ENCODE measurements around the gene ACTR6.
"Not testable (repeated sequence)": the region's sequence is repeated elsewhere in the genome, so short reads cannot be mapped to it uniquely, and the experiment has no call there.

The ACTR6 gene

GRCh38 chr12:100184549-100185145 lies 16.0 kb upstream of the ACTR6 start:
- H3K9me3 ChIP-seq (ENCODE audit: control insufficient read depth in 2 of 2, low read length in 2 of 2): no peaks in the 10 kb centered on the region
- H3K4me1 ChIP-seq (ENCODE audit: control insufficient read depth, insufficient read depth, low read length): peaks cover 18% of the 10 kb centered on the region
- peak overlapping the region in 1 of 2 donors; percentile 64 for H3K9ac ChIP-seq (ENCODE audit: low read length in 2 of 2)
- peak overlapping the region; percentile 58 for H3K4me3 ChIP-seq (ENCODE audit: low read length in 2 of 2)
- no peaks in the 10 kb centered on the region for H3K27me3 ChIP-seq (ENCODE audit: control insufficient read depth in 1 of 2, insufficient read depth in 2 of 2, low read length in 2 of 2)
- peak overlapping the region; percentile 86 for H3K27ac ChIP-seq (ENCODE audit: low read length)
- no peaks in the 10 kb centered on the region for H3K36me3 ChIP-seq (ENCODE audit: control insufficient read depth in 2 of 2, insufficient read depth in 2 of 2, low read length in 2 of 2)

- peak overlapping the region; percentile 64 for H3K9ac ChIP-seq (ENCODE audit: low read length in 2 of 2)
- H3K27ac ChIP-seq (ENCODE audit: low read length): peak overlapping the region; percentile 86
- H3K9me3 ChIP-seq (ENCODE audit: control insufficient read depth in 2 of 2, low read length in 2 of 2): no peaks in the 10 kb centered on the region
- no peaks in the 10 kb centered on the region for H3K27me3 ChIP-seq (ENCODE audit: control insufficient read depth in 1 of 2, insufficient read depth in 2 of 2, low read length in 2 of 2)
- H3K4me1 ChIP-seq (ENCODE audit: control insufficient read depth, insufficient read depth, low read length): peaks cover 18% of the 10 kb centered on the region
- peak overlapping the region; percentile 58 for H3K4me3 ChIP-seq (ENCODE audit: low read length in 2 of 2)
- H3K36me3 ChIP-seq (ENCODE audit: control insufficient read depth in 2 of 2, insufficient read depth in 2 of 2, low read length in 2 of 2): no peaks in the 10 kb centered on the region
These were observed 15.2 kb upstream of the ACTR6 start for GRCh38 chr12:100185361-100185894.

GRCh38 chr12:100186071-100186470 lies 14.5 kb upstream of the ACTR6 start:
- Histone ChIP-seq H3K27ac (ENCODE audit: low read length) (peak overlapping the region; percentile 86), H3K9ac (ENCODE audit: low read length in 2 of 2) (peak overlapping the region; percentile 47 to 64), H3K27me3 (ENCODE audit: control insufficient read depth in 1 of 2, insufficient read depth in 2 of 2, low read length in 2 of 2) (no peaks in the 10 kb centered on the region), H3K4me1 (ENCODE audit: control insufficient read depth, insufficient read depth, low read length) (peaks cover 18% of the 10 kb centered on the region), H3K36me3 (ENCODE audit: control insufficient read depth in 2 of 2, insufficient read depth in 2 of 2, low read length in 2 of 2) (no peaks in the 10 kb centered on the region), H3K9me3 (ENCODE audit: control insufficient read depth in 2 of 2, low read length in 2 of 2) (no peaks in the 10 kb centered on the region), H3K4me3 (ENCODE audit: low read length in 2 of 2) (peak overlapping the region; percentile 35 to 58)

- no peaks in the 10 kb centered on the region for H3K9me3 ChIP-seq (ENCODE audit: control insufficient read depth in 2 of 2, low read length in 2 of 2)
- H3K27ac ChIP-seq (ENCODE audit: low read length): peak overlapping the region; percentile 55
- H3K9ac ChIP-seq (ENCODE audit: low read length in 2 of 2): no peak overlapping the region
- peaks cover 18% of the 10 kb centered on the region for H3K4me1 ChIP-seq (ENCODE audit: control insufficient read depth, insufficient read depth, low read length)
- no peaks in the 10 kb centered on the region for H3K27me3 ChIP-seq (ENCODE audit: control insufficient read depth in 1 of 2, insufficient read depth in 2 of 2, low read length in 2 of 2)
- H3K36me3 ChIP-seq (ENCODE audit: control insufficient read depth in 2 of 2, insufficient read depth in 2 of 2, low read length in 2 of 2): no peaks in the 10 kb centered on the region
- no peak overlapping the region for H3K4me3 ChIP-seq (ENCODE audit: low read length in 2 of 2)
These were observed 13.5 kb upstream of the ACTR6 start for GRCh38 chr12:100187068-100187467.

GRCh38 chr12:100187857-100188519 lies 12.6 kb upstream of the ACTR6 start:
- Histone ChIP-seq H3K4me1 (ENCODE audit: control insufficient read depth, insufficient read depth, low read length) (peaks cover 18% of the 10 kb centered on the region), H3K36me3 (ENCODE audit: control insufficient read depth in 2 of 2, insufficient read depth in 2 of 2, low read length in 2 of 2) (no peaks in the 10 kb centered on the region), H3K9ac (ENCODE audit: low read length in 2 of 2) (no peak overlapping the region)

GRCh38 chr12:100188888-100189635 lies 11.6 kb upstream of the ACTR6 start:
- not testable (repeated sequence) for H3K36me3 ChIP-seq (ENCODE audit: control insufficient read depth in 2 of 2, insufficient read depth in 2 of 2, low read length in 2 of 2); H3K27me3 ChIP-seq (ENCODE audit: control insufficient read depth in 1 of 2, insufficient read depth in 2 of 2, low read length in 2 of 2); H3K9ac ChIP-seq (ENCODE audit: low read length in 2 of 2); H3K9me3 ChIP-seq (ENCODE audit: control insufficient read depth in 2 of 2, low read length in 2 of 2); H3K4me3 ChIP-seq (ENCODE audit: low read length in 2 of 2); H3K27ac ChIP-seq (ENCODE audit: low read length)
- peaks cover 18% of the 10 kb centered on the region for H3K4me1 ChIP-seq (ENCODE audit: control insufficient read depth, insufficient read depth, low read length)

More at GRCh38 chr12:100187857-100188519, 12.6 kb upstream of the ACTR6 start:
- H3K27me3 ChIP-seq (ENCODE audit: control insufficient read depth in 1 of 2, insufficient read depth in 2 of 2, low read length in 2 of 2): no peaks in the 10 kb centered on the region
- H3K9me3 ChIP-seq (ENCODE audit: control insufficient read depth in 2 of 2, low read length in 2 of 2): no peaks in the 10 kb centered on the region
- H3K4me3 ChIP-seq (ENCODE audit: low read length in 2 of 2): no peak overlapping the region
- no peak overlapping the region for H3K27ac ChIP-seq (ENCODE audit: low read length)

GRCh38 chr12:100189636-100190394 lies 10.8 kb upstream of the ACTR6 start:
- H3K36me3 ChIP-seq (ENCODE audit: control insufficient read depth in 2 of 2, insufficient read depth in 2 of 2, low read length in 2 of 2): peaks cover 0 to under 1% of the 10 kb centered on the region in 2 donors
- peaks cover 18% of the 10 kb centered on the region for H3K4me1 ChIP-seq (ENCODE audit: control insufficient read depth, insufficient read depth, low read length)
- H3K27ac ChIP-seq (ENCODE audit: low read length): no peak overlapping the region
- H3K4me3 ChIP-seq (ENCODE audit: low read length in 2 of 2): no peak overlapping the region
- no peaks in the 10 kb centered on the region for H3K27me3 ChIP-seq (ENCODE audit: control insufficient read depth in 1 of 2, insufficient read depth in 2 of 2, low read length in 2 of 2)
- H3K9ac ChIP-seq (ENCODE audit: low read length in 2 of 2): no peak overlapping the region
- H3K9me3 ChIP-seq (ENCODE audit: control insufficient read depth in 2 of 2, low read length in 2 of 2): no peaks in the 10 kb centered on the region

- Histone ChIP-seq H3K9ac (ENCODE audit: low read length in 2 of 2) (no peak overlapping the region), H3K4me1 (ENCODE audit: control insufficient read depth, insufficient read depth, low read length) (no peaks in the 10 kb centered on the region), H3K27me3 (ENCODE audit: control insufficient read depth in 1 of 2, insufficient read depth in 2 of 2, low read length in 2 of 2) (no peaks in the 10 kb centered on the region), H3K27ac (ENCODE audit: low read length) (no peak overlapping the region), H3K4me3 (ENCODE audit: low read length in 2 of 2) (no peak overlapping the region), H3K9me3 (ENCODE audit: control insufficient read depth in 2 of 2, low read length in 2 of 2) (no peaks in the 10 kb centered on the region), H3K36me3 (ENCODE audit: control insufficient read depth in 2 of 2, insufficient read depth in 2 of 2, low read length in 2 of 2) (peaks cover 0 to 5% of the 10 kb centered on the region in 2 donors)
These were observed 7.5 kb upstream of the ACTR6 start for GRCh38 chr12:100193085-100193484.

GRCh38 chr12:100197486-100197885 lies 3.1 kb upstream of the ACTR6 start:
- H3K27me3 ChIP-seq (ENCODE audit: control insufficient read depth in 1 of 2, insufficient read depth in 2 of 2, low read length in 2 of 2): no peaks in the 10 kb centered on the region
- H3K4me3 ChIP-seq (ENCODE audit: low read length in 2 of 2): no peak overlapping the region
- peaks cover 18% of the 10 kb centered on the region for H3K4me1 ChIP-seq (ENCODE audit: control insufficient read depth, insufficient read depth, low read length)
- no peak overlapping the region for H3K27ac ChIP-seq (ENCODE audit: low read length)
- H3K36me3 ChIP-seq (ENCODE audit: control insufficient read depth in 2 of 2, insufficient read depth in 2 of 2, low read length in 2 of 2): peaks cover 0 to 5% of the 10 kb centered on the region in 2 donors
- H3K9me3 ChIP-seq (ENCODE audit: control insufficient read depth in 2 of 2, low read length in 2 of 2): no peaks in the 10 kb centered on the region
- H3K9ac ChIP-seq (ENCODE audit: low read length in 2 of 2): no peak overlapping the region

GRCh38 chr12:100199023-100199346 lies 1.6 kb upstream of the ACTR6 start:
- H3K9me3 ChIP-seq (ENCODE audit: control insufficient read depth in 2 of 2, low read length in 2 of 2): no peaks in the 10 kb centered on the region
- peak overlapping the region; percentile 81 for H3K27ac ChIP-seq (ENCODE audit: low read length)
- H3K36me3 ChIP-seq (ENCODE audit: control insufficient read depth in 2 of 2, insufficient read depth in 2 of 2, low read length in 2 of 2): peaks cover 0 to 5% of the 10 kb centered on the region in 2 donors
- no peaks in the 10 kb centered on the region for H3K27me3 ChIP-seq (ENCODE audit: control insufficient read depth in 1 of 2, insufficient read depth in 2 of 2, low read length in 2 of 2)
- peak overlapping the region; percentile 51 to 64 for H3K9ac ChIP-seq (ENCODE audit: low read length in 2 of 2)
- H3K4me3 ChIP-seq (ENCODE audit: low read length in 2 of 2): peak overlapping the region; percentile 85 to 97
- peaks cover 18% of the 10 kb centered on the region for H3K4me1 ChIP-seq (ENCODE audit: control insufficient read depth, insufficient read depth, low read length)
